GM23338 (cell line): Measurements from ENCODE around the gene SKIC2.

ENCODE experiments used
- EZH2 ChIP-seq: fragments of 200-600 bp; sonication (generic); IDR thresholded peaks from one replicate; pipeline ENCODE4 v1.8.0; 2017; ENCODE audit warnings: antibody characterized with exemption, mild to moderate bottlenecking, low read depth; ENCODE audit not compliant: unreplicated experiment
- EZH2phosphoT487 ChIP-seq: fragments of 200-600 bp; sonication (generic); IDR thresholded peaks from one replicate; pipeline ENCODE4 v1.8.1; 2018; ENCODE audit warnings: antibody characterized with exemption; ENCODE audit not compliant: unreplicated experiment
- POLR2AphosphoS5 ChIP-seq: IDR thresholded peaks from 2 replicates; pipeline ENCODE4 v1.6.1; 2016; ENCODE audit warnings: antibody characterized with exemption, low read depth
- TF ChIP-seq, protein P1 (sequence below), 2 experiments: fragments of 200-600 bp in 1 of 2; sonication (generic) in 1 of 2; conservative IDR thresholded peaks; 2 replicates each; pipeline versions ENCODE4 v1.5.1 to v1.6.1; 2016 to 2017; ENCODE audit warnings: antibody characterized with exemption in 2 of 2, low read depth in 2 of 2, mild to moderate bottlenecking in 2 of 2, moderate library complexity in 1 of 2

DNA sequence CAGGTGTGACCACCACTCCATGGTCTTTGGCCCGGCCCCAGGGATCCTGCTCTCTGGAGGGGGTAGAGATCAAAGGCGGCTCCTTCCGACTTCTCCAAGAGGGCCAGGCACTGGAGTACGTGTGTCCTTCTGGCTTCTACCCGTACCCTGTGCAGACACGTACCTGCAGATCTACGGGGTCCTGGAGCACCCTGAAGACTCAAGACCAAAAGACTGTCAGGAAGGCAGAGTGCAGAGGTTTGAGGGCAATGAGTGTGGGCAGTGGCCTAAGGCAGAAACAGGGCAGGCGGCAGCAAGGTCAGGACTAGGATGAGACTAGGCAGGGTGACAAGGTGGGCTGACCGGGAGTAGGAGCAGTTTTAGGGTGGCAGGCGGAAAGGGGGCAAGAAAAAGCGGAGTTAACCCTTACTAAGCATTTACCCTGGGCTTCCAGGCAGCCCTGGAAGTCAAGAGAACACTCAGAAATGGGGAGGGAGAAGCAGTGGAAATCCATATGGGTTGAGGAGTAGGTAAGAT is 12.5 kb upstream of the SKIC2 start:
- TF ChIP-seq, protein P1, sequence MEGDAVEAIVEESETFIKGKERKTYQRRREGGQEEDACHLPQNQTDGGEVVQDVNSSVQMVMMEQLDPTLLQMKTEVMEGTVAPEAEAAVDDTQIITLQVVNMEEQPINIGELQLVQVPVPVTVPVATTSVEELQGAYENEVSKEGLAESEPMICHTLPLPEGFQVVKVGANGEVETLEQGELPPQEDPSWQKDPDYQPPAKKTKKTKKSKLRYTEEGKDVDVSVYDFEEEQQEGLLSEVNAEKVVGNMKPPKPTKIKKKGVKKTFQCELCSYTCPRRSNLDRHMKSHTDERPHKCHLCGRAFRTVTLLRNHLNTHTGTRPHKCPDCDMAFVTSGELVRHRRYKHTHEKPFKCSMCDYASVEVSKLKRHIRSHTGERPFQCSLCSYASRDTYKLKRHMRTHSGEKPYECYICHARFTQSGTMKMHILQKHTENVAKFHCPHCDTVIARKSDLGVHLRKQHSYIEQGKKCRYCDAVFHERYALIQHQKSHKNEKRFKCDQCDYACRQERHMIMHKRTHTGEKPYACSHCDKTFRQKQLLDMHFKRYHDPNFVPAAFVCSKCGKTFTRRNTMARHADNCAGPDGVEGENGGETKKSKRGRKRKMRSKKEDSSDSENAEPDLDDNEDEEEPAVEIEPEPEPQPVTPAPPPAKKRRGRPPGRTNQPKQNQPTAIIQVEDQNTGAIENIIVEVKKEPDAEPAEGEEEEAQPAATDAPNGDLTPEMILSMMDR (conservative IDR thresholded peaks at IDR 0.05; ENCODE audit: low read depth in 2 of 2), result no peak
- TF ChIP-seq EZH2phosphoT487, result no peak
- TF ChIP-seq EZH2, result no peak
- TF ChIP-seq POLR2AphosphoS5, result no peak
